Esophagus muscularis mucosa (tissue), 4 donors: ENCODE data around the gene DAB2IP.

Experiments used
- CTCF ChIP-seq, 3 experiments: fragments of 200-600 bp in 2 of 3; fragments of 450-650 bp in 1 of 3; sonication (generic) in 2 of 3; IDR thresholded peaks; one replicate each; pipeline ENCODE4 v1.5.1; 2017 to 2019; ENCODE audit warnings: antibody characterized with exemption in 3 of 3, mild to moderate bottlenecking in 2 of 3, moderate library complexity in 1 of 3
- EP300 ChIP-seq: sonication (generic); formaldehyde crosslinking; IDR thresholded peaks from one replicate; pipeline ENCODE4 v1.6.1; 2017; ENCODE audit warnings: antibody characterized with exemption
- POLR2A ChIP-seq: fragments of 450-650 bp; IDR thresholded peaks from one replicate; pipeline ENCODE4 v1.6.1; 2017; ENCODE audit warnings: antibody characterized with exemption, moderate library complexity, mild to moderate bottlenecking, low read depth
- POLR2AphosphoS5 ChIP-seq, 2 donors: sonication (generic); formaldehyde crosslinking; IDR thresholded peaks; one replicate each; pipeline ENCODE4 v1.6.1; 2017; ENCODE audit warnings: antibody characterized with exemption in 2 of 2

- TF ChIP-seq CTCF (IDR thresholded peaks at IDR 0.05) (no peak), EP300 (no peak), POLR2A (no peak), POLR2AphosphoS5 (IDR thresholded peaks at IDR 0.05) (no peak)
Observed at GRCh38 chr9:121698627-121699570, 47.5 kb downstream of the DAB2IP start.
